ENCODE results near the gene ZNF57.
"Not testable (repeated sequence)": the region's sequence is repeated elsewhere in the genome, so short reads cannot be mapped to it uniquely, and the experiment has no call there.

The ZNF57 gene

DNA sequence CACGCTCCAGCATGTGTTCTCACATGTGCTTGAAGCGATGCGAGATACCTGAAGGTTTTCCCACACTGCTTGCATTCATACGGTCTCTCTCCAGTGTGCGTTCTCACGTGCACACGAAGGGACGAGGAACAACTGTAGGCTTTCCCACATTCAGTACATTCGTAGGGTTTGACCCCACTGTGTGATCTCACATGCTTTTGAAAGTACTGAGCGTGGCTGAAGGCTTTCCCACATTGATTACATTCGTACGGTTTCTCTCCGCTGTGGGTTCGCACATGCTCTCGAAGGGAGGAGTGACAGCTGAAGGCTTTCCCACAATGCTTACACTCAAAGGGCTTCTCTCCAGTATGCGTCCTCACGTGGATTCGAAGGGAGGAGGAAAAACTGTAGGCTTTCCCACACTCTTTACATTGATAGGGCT lies 32.8 kb downstream of the ZNF57 start:
- TF ChIP-seq, protein P1, sequence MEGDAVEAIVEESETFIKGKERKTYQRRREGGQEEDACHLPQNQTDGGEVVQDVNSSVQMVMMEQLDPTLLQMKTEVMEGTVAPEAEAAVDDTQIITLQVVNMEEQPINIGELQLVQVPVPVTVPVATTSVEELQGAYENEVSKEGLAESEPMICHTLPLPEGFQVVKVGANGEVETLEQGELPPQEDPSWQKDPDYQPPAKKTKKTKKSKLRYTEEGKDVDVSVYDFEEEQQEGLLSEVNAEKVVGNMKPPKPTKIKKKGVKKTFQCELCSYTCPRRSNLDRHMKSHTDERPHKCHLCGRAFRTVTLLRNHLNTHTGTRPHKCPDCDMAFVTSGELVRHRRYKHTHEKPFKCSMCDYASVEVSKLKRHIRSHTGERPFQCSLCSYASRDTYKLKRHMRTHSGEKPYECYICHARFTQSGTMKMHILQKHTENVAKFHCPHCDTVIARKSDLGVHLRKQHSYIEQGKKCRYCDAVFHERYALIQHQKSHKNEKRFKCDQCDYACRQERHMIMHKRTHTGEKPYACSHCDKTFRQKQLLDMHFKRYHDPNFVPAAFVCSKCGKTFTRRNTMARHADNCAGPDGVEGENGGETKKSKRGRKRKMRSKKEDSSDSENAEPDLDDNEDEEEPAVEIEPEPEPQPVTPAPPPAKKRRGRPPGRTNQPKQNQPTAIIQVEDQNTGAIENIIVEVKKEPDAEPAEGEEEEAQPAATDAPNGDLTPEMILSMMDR (IDR thresholded peaks at IDR 0.05; ENCODE audit: insufficient read depth, low read length, missing control alignments): no peak
- ChIA-PET CTCF (no interaction called here), POLR2A (interaction anchor here (1.5 kb wide), 1 partner anchor 17 kb away, joined by 4 read pairs; no protein-coding TSS in a partner anchor)
- no peak for DNase-seq (ENCODE audit: low read depth, low spot score)
- no peak overlapping the region for H3K4me3 ChIP-seq (ENCODE audit: low read depth, low read length)

DNA sequence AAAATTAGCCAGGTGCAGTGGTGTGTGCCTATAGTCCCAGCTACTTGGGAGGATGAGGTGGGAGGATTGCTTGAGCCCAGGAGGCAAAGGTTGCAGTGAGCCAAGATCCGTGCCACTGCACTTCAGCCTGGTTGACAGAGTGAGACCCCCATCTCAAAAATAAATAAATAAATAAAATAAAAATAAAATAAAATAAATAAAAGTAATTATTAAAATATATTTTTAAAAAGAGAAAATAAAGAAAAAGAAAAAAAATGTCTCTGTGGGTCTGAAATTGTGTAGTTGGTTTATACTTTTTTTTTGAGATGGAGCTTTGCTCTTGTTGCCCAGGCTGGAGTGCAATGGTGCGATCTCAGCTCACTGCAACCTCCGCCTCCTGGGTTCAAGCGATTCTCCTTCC lies 35.1 kb downstream of the ZNF57 start:
- DNase-seq (ENCODE audit: low read depth, low spot score); CTCF ChIA-PET; H3K4me3 ChIP-seq (ENCODE audit: low read depth, low read length); POLR2A ChIA-PET: not testable (repeated sequence)

DNA sequence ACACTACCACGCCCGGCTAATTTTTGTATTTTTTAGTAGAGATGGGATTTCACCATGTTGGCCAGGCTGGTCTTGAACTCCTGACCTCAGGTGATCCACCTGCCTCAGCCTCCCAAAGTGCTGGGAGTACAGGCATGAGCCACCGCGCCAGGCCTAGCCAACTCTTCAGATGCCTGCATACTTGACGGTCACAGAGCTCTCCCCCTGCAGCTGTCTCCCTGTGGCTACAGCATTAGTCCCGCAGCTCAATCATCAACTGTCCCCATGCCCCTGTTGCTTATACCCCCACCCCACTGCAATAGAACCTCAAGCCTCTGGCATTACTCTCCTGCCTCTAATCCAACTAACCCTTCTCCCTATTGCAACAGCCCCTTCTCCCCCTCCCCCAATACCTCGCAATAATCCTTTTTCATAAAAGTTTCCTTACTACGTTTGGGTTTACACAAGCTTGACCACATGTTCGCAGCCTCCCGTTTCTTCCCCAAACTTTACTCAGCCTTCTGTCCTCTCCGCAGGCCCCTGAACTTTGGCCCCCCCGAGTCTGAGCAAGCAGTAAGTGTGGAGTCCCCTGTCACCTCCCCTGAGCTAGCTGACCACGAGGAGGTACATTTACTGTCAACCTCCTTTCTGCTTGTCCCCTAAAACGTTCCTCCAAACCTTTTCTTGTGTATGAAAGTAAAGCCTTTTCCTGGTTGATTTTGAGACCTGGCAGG lies 42.4 kb downstream of the ZNF57 start:
- TF ChIP-seq, protein P1 (IDR thresholded peaks at IDR 0.05; ENCODE audit: insufficient read depth, low read length, missing control alignments): no peak
- POLR2A ChIA-PET: no interaction called here
- CTCF ChIA-PET: interaction anchor here (0.9 to 1.3 kb wide), 3 partner anchors 8 to 295 kb away, joined by 3 to 4 read pairs (median 4); no protein-coding TSS in a partner anchor
- DNase-seq (ENCODE audit: low read depth, low spot score): no peak
- H3K4me3 ChIP-seq (ENCODE audit: low read depth, low read length): no peak overlapping the region

DNA sequence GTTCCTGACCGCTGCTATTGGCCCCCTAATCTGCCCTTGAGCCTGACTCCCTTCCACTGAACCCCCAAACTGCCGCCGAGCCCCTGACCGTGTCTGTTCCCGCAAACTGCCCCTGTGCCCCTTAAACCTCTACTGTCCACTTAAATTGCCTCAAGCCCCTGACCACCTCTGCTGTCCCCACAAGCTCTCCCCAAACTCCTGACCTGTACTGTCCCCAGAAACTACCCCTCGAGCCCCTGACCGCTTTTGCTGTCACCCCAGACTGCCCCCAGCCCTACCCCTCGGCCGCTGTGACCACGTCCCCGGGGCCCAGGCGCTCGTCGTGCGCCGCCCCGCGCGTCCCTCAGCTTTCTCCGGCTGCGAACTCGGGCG lies 43.7 kb downstream of the ZNF57 start:
- POLR2A ChIA-PET: interaction anchor here (0.5 to 0.6 kb wide), 2 partner anchors 73 to 521 kb away, joined by 3 to 4 read pairs; no protein-coding TSS in a partner anchor
- H3K4me3 ChIP-seq (ENCODE audit: low read depth, low read length): peak overlapping the region; percentile 94
- TF ChIP-seq, protein P1 (IDR thresholded peaks at IDR 0.05; ENCODE audit: insufficient read depth, low read length, missing control alignments): no peak
- no peak for DNase-seq (ENCODE audit: low read depth, low spot score)
- CTCF ChIA-PET: interaction anchor here (1.2 to 1.3 kb wide), 2 partner anchors 217 to 296 kb away, joined by 3 to 4 read pairs; no protein-coding TSS in a partner anchor

DNA sequence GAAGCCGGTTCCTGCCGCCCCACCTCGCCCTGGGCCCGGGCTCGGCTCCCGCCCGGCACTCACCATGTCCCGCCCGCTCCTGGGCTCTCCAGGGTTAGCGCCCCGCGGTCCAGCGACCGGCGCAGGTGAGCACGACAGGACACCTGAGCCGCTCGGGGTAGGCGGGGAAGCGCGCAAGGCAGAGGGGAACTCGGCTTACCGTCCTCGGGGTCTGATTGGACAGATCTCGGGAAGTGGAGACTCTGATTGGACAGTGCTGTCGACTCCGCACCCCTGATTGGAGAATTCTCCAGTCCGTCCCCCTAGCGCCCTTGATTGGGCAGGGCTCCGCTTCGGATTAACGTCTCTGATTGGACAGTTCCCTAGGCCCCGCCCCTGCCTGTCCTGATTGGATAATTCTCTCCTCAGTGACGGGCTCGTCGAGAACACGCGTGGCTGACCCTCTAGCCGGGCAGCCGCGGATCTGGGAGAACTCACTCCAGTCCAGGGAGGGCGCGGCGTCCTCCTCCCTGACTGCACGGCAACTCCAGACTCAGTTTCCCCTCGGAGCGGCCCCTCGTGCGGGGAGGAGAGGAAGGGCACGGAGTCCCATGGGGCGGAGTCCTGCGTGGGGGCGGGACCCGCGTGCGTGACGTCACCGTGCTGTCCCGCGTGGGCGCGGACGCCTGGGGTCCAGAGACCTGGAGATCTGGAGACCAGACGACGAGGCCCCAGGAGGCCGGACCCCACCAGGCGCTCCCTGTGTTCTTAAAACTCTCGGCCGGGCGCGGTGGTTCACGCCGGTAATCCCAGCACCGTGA lies 44.2 kb downstream of the ZNF57 start, which contains the start of gene ZNF77:
Gene ZNF77, minus strand, starts transcription at position 197 of the 800 bp plus-strand sequence. Its CDS starts 131 bp downstream, at position 66.
- ChIA-PET CTCF (interaction anchor here (1.3 kb wide), 1 partner anchor 217 kb away, joined by 3 read pairs; no protein-coding TSS in a partner anchor), POLR2A (interaction anchor here (0.5 to 0.6 kb wide), 2 partner anchors 72 to 522 kb away, joined by 3 to 4 read pairs; no protein-coding TSS in a partner anchor)
- H3K4me3 ChIP-seq (ENCODE audit: low read depth, low read length): peak within 1 kb of the TSS; percentile 94
- DNase-seq (ENCODE audit: low read depth, low spot score): peak; percentile 96
- TF ChIP-seq, protein P1 (IDR thresholded peaks at IDR 0.05; ENCODE audit: insufficient read depth, low read length, missing control alignments): no peak

DNA sequence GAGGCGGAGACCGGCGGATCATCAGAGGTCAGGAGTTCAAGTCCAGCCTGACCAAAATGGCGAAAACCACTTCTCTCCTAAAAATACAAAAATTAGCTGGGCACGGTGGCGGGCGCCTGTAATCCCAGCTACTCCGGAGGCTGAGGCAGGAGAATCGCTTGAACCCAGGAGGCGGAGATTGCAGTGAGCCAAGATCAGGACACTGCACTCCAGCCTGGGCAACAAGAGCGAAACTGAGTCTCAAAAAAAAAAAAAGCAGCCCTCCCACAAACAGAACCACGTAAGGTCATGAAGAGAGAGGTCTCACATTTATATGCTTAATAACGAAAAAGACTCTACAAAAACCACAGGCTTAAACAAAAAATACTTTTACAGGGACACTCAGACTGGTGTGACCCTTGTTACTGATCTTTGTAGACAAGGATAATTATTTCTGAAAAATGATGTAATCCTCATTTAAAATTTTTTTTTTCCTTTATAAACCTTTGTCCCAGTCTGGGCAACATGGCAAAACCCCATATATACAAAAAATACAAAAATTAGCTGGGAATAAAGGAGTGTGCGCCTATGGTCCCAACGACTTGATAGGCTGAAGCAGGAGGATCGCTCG lies 45.0 kb downstream of the ZNF57 start:
- DNase-seq (ENCODE audit: low read depth, low spot score): no peak
- H3K4me3 ChIP-seq (ENCODE audit: low read depth, low read length): peak overlapping the region; percentile 94
- CTCF ChIA-PET: no interaction called here
- POLR2A ChIA-PET: no interaction called here
- TF ChIP-seq, protein P1 (IDR thresholded peaks at IDR 0.05; ENCODE audit: insufficient read depth, low read length, missing control alignments): no peak

Measured in AG04449 (cell line).